ENCODE data around the gene ETV1. TPM values are rescaled to one million over a fixed set of nuclear protein-coding genes. Genes with fewer than 3 reads are reported as not detected.

The ETV1 gene
- total RNA-seq, 1 donor from 2014 or later: not detected

- intact Hi-C loops (cut with micrococcal nuclease): no loop called here
- no peaks in the 10 kb centered on the region for H3K9me3 Mint-ChIP-seq
- no peak overlapping the region for H3K27ac Mint-ChIP-seq
- peak; percentile 57 for ATAC-seq (ENCODE audit: low read depth)
- ChIA-PET POLR2A (no interaction called here), CTCF (no interaction called here)
- H3K4me3 Mint-ChIP-seq: no peak overlapping the region
- no peaks in the 10 kb centered on the region for H3K36me3 Mint-ChIP-seq (ENCODE audit: low read depth)
- DNase-seq: no peak
- no peaks in the 10 kb centered on the region for H3K27me3 Mint-ChIP-seq
- no peaks in the 10 kb centered on the region for H3K4me1 Mint-ChIP-seq
- no peak for TF ChIP-seq CTCF (IDR thresholded peaks at IDR 0.05)
Observed at GRCh38 chr7:13990984-13991790, 1.7 kb upstream of the ETV1 start.

- Mint-ChIP-seq H3K4me1 (no peaks in the 10 kb centered on the region), H3K4me3 (no peak overlapping the region), H3K27me3 (peaks cover 2% of the 10 kb centered on the region), H3K9me3 (no peaks in the 10 kb centered on the region), H3K36me3 (ENCODE audit: low read depth) (no peaks in the 10 kb centered on the region), H3K27ac (no peak overlapping the region)
- TF ChIP-seq CTCF (IDR thresholded peaks at IDR 0.05): no peak
- DNase-seq (no peak), ATAC-seq (ENCODE audit: low read depth) (no peak)
- ChIA-PET POLR2A (no interaction called here), CTCF (no interaction called here)
- intact Hi-C loops (cut with micrococcal nuclease): no loop called here
Observed at GRCh38 chr7:13990319-13990983, 985 bp upstream of the ETV1 start.

GRCh38 chr7:13989949-13990305 is 461 bp upstream of the ETV1 start:
- no peak overlapping the region for H3K4me3 Mint-ChIP-seq
- no peaks in the 10 kb centered on the region for H3K4me1 Mint-ChIP-seq
- no peak overlapping the region for H3K27ac Mint-ChIP-seq
- peaks cover 2% of the 10 kb centered on the region for H3K27me3 Mint-ChIP-seq
- ChIA-PET CTCF (no interaction called here), POLR2A (no interaction called here)
- intact Hi-C loops (cut with micrococcal nuclease): no loop called here
- DNase-seq (no peak), ATAC-seq (ENCODE audit: low read depth) (no peak)
- H3K9me3 Mint-ChIP-seq: no peaks in the 10 kb centered on the region
- no peak for TF ChIP-seq CTCF (IDR thresholded peaks at IDR 0.05)
- no peaks in the 10 kb centered on the region for H3K36me3 Mint-ChIP-seq (ENCODE audit: low read depth)

- ATAC-seq (ENCODE audit: low read depth) (no peak), DNase-seq (no peak)
- Mint-ChIP-seq H3K4me3 (no peak overlapping the region), H3K4me1 (no peaks in the 10 kb centered on the region), H3K27ac (no peak overlapping the region), H3K9me3 (no peaks in the 10 kb centered on the region), H3K27me3 (peaks cover 2% of the 10 kb centered on the region), H3K36me3 (ENCODE audit: low read depth) (no peaks in the 10 kb centered on the region)
- intact Hi-C loops (cut with micrococcal nuclease): no loop called here
- ChIA-PET POLR2A (no interaction called here), CTCF (no interaction called here)
- no peak for TF ChIP-seq CTCF (IDR thresholded peaks at IDR 0.05)
Observed at GRCh38 chr7:13988731-13989125, 738 bp downstream of the ETV1 start.

- TF ChIP-seq CTCF (IDR thresholded peaks at IDR 0.05): no peak
- ATAC-seq (ENCODE audit: low read depth) (no peak), DNase-seq (no peak)
- no peaks in the 10 kb centered on the region for H3K9me3 Mint-ChIP-seq
- CTCF ChIA-PET: no interaction called here
- H3K27ac Mint-ChIP-seq: no peak overlapping the region
- intact Hi-C loops (cut with micrococcal nuclease): no loop called here
- H3K27me3 Mint-ChIP-seq: peaks cover 2% of the 10 kb centered on the region
- no peak overlapping the region for H3K4me3 Mint-ChIP-seq
- no peaks in the 10 kb centered on the region for H3K36me3 Mint-ChIP-seq (ENCODE audit: low read depth)
- H3K4me1 Mint-ChIP-seq: no peaks in the 10 kb centered on the region
- POLR2A ChIA-PET: no interaction called here
Observed at GRCh38 chr7:13988065-13988464, 1.4 kb downstream of the ETV1 start.

Data from activated B cell treated with CpG ODN at 0.5 μM for 24 hours (primary cell).